ENCODE results near the gene CD180.

- TF ChIP-seq POLR2AphosphoS5 (IDR thresholded peaks at IDR 0.05; ENCODE audit: low read depth, low read length), result no peak
- no peak for TF ChIP-seq TAF1 (IDR thresholded peaks at IDR 0.05; ENCODE audit: borderline replicate concordance, insufficient read depth, low read length)
- no peak for TF ChIP-seq SIN3A (IDR thresholded peaks at IDR 0.05; ENCODE audit: borderline replicate concordance, insufficient read depth, low read length)
These were observed 34.8 kb downstream of the CD180 start for GRCh38 chr5:67161767-67162166.
